Islet precursor cell (in vitro differentiated cells): Measurements from ENCODE around the gene BHLHE23.

Experiments
- DNase-seq: peaks from one replicate; pipeline ENCODE4 v3.0.0-alpha.2; 2018

BHLHE23 gene

GRCh38 chr20:62958388-62959100 is 48.2 kb downstream of the BHLHE23 start:
- no peak for DNase-seq

GRCh38 chr20:62957136-62958117 is 49.3 kb downstream of the BHLHE23 start:
- DNase-seq, result no peak

GRCh38 chr20:62956387-62957135 is 50.2 kb downstream of the BHLHE23 start:
- no peak for DNase-seq
